Pons (tissue), 1 donor: ENCODE results near the gene CDC42EP4.

ENCODE experiments used
- DNase-seq: peaks from one replicate; pipeline ENCODE4 v3.0.0-alpha.2; 2016; ENCODE audit warnings: low spot score

CDC42EP4 gene, protein sequence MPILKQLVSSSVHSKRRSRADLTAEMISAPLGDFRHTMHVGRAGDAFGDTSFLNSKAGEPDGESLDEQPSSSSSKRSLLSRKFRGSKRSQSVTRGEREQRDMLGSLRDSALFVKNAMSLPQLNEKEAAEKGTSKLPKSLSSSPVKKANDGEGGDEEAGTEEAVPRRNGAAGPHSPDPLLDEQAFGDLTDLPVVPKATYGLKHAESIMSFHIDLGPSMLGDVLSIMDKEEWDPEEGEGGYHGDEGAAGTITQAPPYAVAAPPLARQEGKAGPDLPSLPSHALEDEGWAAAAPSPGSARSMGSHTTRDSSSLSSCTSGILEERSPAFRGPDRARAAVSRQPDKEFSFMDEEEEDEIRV

DNA sequence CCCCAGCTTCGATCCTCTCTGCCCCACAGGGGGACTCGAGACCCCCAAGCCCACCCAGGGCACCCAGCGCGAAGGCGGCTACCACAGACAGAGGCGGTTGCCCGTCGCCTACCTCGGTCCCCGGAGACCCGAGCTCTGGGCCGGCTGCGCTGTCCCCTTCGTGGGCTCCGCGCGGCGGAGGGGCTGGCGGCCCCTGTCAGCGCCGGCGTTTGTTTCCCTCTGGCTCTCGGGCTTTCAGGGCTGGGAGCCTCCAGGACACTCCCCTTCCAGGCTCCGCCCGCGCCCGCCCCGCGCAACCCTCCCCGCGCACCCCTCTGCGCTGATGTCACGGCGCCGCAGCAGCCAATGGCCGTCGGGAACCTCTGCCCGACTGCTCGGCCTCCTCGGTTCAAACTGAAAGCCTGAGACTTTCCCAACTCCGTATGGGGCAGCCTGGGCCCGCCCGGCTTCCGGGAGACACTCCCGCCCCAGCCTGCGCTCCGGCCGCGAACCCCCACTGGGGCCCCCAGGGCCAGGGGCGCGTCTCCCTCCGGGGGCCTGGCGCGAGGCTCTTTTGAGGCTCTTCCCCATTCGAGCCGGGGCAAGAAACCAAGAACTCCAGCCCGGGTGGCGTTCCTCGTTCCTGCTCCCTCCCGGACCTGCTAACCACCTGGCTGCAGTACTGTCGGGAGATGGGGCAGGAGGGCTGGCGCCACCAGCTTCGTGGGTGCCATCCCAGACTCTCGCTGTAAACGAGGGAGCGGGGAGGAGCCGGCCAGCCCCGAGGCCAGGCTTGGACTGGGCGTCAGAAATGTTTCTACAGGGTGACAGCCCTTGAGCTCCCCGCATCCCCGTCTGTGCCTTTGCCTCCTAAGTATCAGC, at the start of gene CDC42EP4:
TSS of gene CDC42EP4 (minus strand) at position 221 of the 861 bp plus-strand sequence. CDS start 25,501 bp downstream, outside the sequence.
- peak; percentile 89 for DNase-seq

DNA sequence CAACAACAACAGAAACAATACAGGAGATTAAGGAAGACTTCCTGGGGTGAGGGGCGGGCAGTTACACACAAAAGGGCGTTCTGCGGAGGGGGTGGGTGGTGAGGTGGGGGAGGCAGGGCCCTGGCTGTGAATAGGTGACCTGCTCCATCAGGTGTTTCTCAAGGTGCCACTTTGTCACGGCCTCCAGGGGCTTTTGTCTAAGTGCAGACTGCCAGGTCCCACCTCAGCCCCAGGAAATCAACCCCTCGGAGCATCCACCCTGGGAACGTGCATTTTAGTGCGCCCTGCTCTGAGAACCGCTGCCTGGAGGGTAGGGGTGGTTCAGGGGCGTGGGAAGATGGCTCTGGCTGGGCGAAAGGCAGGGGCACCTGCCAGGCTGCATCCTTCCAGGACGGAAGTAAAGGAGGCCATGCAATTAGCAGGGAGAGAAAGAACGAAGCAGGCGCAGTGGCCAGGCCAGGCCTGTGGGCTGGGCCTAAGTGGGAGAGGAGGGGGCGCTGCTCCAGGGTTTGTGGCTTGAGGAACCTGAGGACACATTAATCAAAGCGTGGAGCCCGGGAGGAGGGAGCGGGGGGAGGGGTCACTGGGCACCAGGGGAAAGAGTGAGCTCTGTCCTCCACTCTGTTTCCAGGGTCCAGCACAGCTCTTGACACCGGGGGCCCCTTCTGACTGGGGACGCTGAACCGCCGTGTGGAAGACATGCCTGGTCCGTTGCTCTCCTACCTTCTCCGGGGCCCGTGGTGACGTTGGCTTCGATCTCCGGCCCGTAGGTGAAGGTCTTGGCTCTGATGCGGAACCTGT, 49.4 kb upstream of the CDC42EP4 start:
- no peak for DNase-seq

DNA sequence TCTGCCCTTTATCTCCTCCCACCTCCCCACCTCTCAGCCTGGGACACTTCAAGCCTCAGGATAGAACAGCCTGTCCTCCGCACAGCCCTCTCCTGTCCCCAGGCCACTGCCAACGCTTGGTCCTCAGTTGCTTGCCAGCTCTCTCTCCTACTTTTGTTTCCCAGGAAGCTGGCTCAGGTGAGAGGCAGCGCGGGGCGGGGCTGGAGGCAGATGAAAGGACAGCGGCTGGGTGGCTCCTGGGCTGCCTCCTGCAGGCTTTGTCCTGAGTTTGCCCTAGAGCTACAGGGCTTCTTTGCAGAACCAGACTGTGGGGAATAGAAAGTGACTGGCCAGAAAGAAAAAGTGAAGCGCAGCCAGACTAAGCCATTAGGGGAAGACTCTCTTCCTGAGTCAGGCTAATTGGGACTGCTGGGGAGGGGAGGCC, 48.2 kb upstream of the CDC42EP4 start:
- no peak for DNase-seq

DNA sequence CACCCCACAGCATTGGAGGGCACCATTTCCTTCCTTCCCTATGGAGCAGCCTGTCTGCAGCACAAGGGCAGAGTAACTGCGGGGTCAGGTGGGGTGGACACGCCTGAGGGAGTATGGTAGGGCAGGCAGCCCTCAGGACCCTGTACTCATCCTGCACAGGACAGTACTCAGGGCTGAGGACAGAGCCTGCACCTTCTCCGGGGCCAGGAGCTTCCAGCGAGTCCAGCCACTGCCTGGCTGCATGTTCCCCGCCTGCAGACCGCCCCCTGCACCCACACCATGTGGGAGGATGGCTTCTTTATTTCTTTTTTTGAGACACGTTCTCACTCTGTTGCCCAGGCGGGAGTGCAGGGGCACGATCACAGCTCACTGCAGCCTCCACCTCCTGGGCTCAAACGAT, 47.6 kb upstream of the CDC42EP4 start:
- DNase-seq = no peak

DNA sequence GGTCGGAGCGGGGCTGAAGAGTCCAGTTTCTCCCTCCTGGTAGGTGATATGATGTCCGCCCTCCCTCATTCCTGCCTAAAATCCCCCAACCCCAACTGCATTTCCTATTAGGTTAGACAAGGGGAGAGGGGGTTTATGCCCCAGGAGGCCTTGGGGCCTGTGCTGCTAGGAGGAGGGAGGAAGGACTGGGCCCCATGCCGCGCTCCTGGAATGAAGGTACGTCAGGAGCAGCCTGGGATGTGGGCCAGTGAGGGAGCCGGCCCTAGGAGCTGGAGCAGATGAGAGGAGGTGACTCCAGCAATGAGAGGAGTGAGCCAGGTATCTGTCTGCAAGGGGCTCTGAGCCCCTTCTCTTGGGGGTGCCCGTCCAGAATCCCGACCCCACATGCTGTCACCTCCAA, 46.9 kb upstream of the CDC42EP4 start:
- no peak for DNase-seq

DNA sequence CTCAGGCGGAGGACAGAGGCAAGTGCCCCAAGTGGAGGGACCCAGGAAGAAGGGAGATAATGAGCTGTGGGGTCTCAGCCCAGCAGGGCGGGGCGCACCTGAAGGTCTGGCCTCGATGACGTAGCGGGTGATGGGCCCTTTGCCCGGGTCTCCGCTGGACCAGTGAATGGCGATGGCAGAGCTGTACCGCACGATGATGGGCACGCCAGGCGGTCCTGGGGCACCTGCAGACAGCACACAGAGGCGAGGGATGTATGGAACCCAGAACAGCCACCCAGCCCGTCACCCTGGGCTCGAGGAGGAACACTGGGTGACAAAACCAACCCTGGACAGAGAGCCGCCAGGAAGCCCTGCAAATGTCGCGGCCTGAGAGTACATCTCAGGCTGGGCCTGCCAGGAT, 46.2 kb upstream of the CDC42EP4 start:
- no peak for DNase-seq

DNA sequence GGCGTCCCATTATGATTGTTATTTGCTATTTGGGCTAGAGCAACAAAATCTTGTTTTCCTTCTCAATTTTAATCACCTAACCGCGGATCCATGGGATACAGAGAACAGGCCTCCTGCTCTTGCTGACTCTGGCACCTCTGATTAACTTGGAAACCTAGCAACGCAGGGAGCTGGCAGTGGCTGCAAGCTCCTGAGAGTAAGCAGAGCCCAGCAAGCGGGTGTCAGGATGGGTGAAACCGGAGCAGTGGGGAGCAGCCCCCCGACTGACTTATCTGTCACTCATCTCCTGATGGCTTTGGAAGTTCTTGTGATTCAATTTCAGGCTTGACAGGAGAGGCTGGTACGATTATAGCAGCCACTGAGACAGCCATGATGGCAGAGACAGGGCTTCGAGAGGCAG, 45.5 kb upstream of the CDC42EP4 start:
- no peak for DNase-seq

DNA sequence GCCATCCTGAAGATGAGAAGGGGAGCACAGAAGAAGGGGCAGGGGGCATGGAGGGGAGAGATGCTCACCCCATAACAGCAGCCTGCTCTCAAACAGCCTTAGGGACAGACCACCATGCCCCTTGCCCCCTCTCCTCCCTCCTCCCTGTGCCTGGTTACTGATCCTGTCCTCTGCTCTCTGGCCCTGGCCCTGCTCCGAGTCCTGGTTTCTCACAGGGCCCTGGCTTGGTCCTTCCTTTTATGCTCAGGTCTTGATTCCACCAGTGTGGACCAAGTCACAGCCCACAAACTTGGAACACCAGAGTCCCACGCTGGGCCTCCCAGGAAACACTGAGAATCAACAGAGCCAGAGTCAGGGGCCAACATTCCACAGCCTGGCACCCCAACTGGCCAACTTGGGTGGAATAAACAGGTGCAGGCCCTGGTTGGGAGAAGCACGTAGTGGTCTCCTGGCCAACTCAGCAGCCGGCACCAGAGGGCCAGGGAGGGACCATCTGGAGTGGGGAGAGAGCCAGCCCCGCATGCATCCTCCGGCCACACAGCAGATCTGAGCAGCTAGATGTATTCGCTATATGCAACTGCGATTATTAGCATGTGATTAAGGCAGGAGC, 44.9 kb upstream of the CDC42EP4 start:
- no peak for DNase-seq

DNA sequence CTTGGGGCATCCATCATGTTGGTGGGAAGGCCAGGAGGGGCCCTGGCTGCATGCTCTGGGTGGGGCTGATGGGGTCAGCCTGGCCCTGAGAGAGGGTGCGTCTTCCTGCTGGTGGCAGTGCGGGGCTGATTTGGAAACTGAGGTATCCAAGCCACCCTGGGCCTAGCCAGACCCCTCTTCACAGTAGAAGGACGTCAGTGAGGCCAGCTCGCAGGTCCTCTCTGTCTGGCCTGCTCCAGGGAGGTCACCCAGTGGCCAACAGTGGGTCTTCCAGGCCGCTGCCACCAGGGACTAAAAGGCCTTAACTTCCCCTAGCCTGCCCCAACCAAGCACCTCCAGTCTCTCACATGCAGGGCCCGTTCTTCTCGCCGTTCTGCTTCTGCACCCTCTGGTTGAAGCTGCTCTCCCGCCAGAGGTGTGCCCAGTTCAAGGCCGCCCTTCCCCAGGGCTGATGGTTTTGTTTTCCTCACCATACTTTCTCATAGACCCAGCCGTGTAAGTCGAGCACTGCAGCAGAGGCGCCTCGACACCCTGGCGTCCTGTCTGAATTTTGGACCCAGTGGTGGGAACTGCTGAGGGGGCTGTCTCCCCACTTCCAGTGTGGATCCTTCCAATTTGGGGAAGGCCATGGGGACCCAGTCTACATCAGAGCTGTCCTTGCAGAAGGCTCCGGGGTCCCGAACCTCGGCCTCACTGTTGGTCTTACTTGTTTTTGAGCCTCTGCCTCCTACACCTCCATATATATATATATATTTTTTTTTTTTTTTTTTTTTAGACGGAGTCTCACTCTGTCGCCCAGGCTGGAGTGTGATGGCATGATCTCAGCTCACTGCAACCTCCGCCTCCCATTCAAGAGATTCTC, 42.9 kb upstream of the CDC42EP4 start:
- DNase-seq = no peak

DNA sequence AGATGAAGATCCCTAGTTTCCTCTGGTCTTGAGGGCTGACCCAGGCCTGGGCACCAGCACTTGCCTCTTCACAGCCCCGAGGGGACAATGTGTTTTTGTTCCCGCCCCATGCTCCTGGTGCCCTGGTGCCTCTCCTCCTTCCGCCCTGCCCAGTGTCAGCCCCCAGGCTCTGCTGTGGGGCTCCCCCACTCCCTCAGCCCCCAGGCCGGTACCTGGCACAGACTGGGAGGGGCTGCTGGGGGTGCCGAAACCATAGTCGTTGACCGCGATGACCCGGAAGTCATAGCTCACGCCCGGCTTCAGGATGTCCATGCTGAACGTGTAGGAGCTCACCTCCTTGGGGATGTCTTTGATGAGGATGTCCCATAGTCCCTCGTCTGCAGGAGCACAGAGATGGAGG, 40.5 kb upstream of the CDC42EP4 start:
- DNase-seq = no peak

DNA sequence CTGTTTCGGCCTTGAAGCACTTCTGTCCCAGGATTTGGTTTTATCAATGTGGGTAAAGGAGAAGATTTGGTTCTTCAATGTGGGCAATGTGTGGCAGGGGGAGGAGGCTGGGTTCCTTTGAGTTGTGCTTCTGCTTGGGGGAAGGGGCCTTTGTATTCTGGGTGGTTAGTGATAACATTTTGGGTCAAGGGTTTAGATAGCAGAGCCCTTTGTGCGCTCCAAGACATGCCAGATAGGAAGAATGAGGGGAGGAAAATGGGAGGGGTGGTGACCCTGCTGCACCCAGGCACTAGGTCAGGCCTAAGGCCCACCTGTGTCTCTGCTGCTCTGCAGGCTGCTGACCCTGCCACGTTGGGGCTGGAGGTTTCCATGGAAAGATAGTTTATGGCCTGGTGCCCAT, 40.0 kb upstream of the CDC42EP4 start:
- no peak for DNase-seq

DNA sequence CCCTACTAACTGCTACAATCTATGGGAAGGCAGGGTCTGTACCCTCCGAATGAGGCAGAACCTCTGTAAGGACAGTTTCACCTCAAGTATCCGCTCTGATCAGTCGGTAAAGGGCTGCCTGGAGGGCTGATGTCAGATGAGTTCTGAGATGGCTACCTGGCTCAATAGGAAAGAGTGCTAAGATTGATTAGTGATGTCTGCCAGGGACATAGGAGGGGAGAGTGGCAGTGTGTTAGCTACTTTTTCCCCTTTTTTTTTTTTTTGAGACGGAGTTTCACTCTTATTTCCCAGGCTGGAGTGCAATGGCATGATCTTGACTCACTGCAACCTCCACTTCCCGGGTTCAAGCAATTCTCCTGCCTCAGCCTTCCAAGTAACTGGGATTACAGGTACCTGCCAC, 39.1 kb upstream of the CDC42EP4 start:
- no peak for DNase-seq

DNA sequence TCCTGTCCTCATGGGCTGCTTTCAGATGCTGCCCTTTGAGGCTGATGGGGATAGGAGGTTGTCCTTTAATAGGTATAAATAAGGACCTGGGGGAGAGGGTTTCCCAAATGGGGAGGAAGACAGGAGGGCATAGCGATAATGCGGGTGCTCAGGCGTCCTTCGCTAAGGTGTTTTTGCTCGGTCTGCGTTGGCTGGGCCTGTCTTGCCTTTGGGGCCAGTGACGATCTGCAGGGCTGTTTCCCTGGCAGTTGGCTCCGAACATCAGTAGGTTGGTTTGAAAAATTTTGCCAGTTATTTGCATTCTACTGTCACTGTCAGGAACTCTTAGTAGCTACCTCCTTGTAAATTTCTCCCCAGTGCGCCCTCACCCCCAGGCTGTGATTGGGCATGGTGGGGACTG, 37.8 kb upstream of the CDC42EP4 start:
- DNase-seq = no peak

DNA sequence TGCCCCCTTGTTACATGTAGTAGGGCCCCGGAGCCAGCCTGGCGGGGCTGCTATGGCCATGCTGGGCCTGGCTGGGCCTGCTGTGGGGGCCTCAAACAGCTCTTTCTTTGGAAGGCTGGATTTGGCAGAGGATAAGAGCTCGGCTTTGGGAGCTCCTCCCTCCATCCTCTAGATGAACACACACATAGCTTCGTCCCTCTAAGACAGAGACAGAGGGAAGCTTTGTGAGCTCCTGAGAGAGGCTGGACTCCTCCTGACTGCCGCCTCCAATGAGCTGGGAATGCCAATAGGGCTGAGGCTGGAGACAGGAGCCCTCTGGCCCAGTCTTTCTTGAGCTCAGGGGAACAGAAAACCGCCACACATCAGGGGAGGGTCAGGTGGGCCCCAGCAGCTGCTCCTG, 37.3 kb upstream of the CDC42EP4 start:
- peak; percentile 95 for DNase-seq

DNA sequence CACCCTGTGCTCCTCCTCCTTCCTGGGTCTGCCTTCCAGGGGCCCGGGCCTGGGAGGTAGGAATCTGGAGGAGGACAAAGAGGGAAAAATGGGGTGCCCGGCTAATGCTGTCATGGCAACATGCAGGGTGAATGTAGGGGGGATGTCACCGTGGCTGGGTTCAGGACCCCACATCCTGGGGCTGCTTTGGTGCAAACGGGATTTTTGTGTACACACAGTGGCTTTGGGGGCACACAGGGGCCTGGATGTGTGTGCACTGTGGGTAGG, 37.0 kb upstream of the CDC42EP4 start:
- DNase-seq = no peak

DNA sequence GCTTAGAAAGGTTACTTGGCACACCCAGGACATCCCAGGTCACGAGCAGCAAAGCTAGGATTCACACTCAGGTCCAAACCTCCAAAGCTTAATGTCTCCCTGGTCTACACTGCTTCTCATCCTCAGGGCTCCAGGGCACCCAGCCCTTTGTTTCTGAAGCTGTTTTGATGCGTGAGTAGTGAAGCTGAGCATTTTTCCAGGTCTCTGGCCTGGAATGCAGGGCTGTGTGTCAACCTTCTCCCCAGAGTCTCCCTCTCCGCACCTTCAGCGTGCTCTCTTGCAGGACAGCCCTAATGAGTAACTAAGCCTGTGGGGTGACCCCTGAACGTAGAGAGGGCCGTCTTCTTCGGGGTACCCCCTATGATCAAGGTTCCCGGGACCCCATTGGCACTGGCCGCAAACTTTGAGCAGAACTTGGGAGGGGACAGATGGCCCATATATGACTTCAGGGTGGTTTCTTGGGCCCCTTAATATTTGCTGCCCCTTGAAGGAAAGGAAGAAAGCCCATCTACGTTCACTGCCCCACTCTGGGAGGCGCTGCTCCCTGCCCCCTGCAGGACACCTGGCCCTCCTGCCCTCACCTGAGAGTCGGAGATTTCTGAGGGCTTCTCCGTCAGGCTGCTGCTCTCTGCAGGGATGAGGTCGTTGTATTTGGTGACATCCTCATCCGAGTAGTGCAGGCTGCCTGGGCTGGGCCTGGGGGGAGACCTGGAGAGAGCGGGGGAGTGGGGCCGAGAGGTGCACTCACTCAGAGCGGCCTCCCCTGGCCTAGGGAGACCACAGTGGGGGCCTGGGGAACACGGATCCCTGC, 36.4 kb upstream of the CDC42EP4 start:
- DNase-seq = no peak

DNA sequence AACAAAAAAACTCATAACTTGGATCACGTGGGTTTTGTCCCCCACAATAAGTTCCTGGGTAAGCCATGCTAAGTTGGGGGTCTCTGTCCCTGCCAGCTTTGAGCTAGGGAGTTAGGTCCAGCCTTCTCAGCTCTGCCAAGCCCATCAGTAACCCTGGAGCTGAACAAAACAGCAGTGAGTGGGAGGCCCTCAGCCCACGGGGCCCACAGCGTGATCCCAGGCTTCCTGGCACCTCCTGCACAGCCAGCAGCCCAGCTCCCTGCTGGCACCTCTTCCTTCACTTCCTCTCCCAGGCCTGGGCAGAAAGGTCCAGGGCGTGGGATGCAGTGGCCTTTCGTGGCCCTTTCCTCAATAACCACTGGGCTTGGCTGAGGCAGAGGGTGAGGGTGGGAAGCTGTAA, 35.5 kb upstream of the CDC42EP4 start:
- DNase-seq = peak; percentile 54

DNA sequence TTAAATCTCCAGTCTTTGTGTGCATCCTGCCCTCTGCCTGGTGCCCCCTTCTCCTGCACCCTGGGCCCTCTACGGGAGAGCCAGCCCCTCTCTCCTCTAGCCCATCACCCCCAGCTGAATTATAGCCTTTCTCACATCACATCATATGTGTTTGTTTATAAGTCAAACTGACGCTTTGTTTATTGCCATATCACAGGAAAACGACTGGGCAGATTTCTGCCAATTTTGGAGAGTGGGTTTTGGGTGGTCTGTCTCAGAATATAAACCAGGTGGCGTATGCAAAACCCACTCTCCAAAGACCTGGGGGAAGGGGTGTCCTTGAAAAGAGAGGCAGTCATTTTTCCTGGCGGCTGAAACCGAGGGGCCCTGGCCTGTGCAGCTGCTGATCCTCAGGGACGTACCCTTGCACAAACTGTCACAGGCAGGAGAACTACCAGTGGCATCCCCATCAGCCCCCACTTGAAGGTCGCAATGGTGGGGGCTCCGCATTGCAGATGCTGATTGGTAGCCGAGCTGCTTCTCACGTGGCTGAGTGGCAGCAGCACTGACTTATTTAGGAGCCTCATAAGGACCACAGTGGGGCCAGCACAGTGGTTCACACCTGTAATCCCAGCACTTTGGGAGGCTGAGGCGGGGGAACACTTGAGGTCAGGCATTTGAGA, 34.8 kb upstream of the CDC42EP4 start:
- DNase-seq = no peak

DNA sequence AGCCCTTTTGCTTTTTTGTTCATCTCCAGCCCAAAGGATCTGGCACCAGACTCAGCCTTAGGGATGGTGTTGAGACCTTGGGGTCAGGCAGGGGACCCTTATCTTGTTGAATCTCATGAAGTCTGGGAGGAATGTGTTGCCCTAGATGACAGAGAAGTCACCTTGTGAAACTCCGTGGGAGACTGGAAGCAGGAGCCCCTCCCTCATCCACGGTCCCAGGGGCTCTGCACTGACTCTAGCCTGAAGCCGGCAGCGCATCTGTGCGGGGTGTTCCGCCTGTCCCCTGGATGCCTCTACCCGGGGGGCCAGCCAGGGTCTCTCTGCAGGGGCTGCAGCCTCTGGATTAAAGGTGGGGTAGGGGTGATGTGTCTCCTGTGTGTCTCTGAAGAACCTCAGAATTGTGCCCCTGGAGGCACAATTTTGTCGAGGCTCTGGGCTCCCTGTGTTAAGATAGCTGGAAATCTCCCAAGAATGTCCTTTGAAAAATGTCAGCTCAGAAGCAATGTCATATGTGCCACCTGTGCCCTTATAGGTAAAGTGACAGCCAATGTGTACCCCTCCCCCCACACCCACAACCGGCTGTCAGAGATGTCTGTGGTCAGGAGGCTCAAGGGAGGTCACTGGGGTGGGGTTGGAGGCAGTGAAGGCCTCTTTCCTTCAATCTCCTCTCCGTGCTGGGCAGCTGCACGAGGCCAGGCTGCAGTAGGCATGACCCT, 32.1 kb upstream of the CDC42EP4 start:
- DNase-seq = no peak
